Endothelial cell (in vitro differentiated cells): ENCODE results near the gene LAD1. TPM values are rescaled to one million over a fixed set of nuclear protein-coding genes. Genes with fewer than 3 reads are reported as not detected.

Experiments used
- DNase-seq: peaks from one replicate; pipeline ENCODE4 v3.0.0; 2021; ENCODE audit warnings: low spot score
- H3K27ac Mint-ChIP-seq: one replicate; pipeline ENCODE4 v1.8.0; 2021; ENCODE audit warnings: mixed read lengths, inconsistent platforms; ENCODE audit not compliant: unreplicated experiment
- H3K27me3 Mint-ChIP-seq: one replicate; pipeline ENCODE4 v1.8.0; 2021; ENCODE audit warnings: mild to moderate bottlenecking, moderate library complexity, mixed read lengths, inconsistent platforms; ENCODE audit not compliant: unreplicated experiment
- H3K36me3 Mint-ChIP-seq: one replicate; pipeline ENCODE4 v1.8.0; 2021; ENCODE audit warnings: mild to moderate bottlenecking, low read depth, mixed read lengths, inconsistent platforms; ENCODE audit not compliant: unreplicated experiment
- H3K4me1 Mint-ChIP-seq: one replicate; pipeline ENCODE4 v1.8.0; 2021; ENCODE audit warnings: mild to moderate bottlenecking, mixed read lengths, inconsistent platforms; ENCODE audit not compliant: unreplicated experiment
- H3K4me3 Mint-ChIP-seq: one replicate; pipeline ENCODE4 v1.8.0; 2021; ENCODE audit warnings: mild to moderate bottlenecking, mixed read lengths, inconsistent platforms; ENCODE audit not compliant: unreplicated experiment
- H3K9me3 Mint-ChIP-seq: one replicate; pipeline ENCODE4 v1.8.0; 2021; ENCODE audit warnings: mixed read lengths, inconsistent platforms; ENCODE audit not compliant: unreplicated experiment
- CTCF ChIP-seq: fragments of 200-600 bp; sonication (generic); IDR thresholded peaks from one replicate; pipeline ENCODE4 v1.5.0; 2021; ENCODE audit warnings: antibody characterized with exemption; ENCODE audit not compliant: unreplicated experiment
- total RNA-seq: library from RNA; stranded (reverse); fragmentation: NEBNext Ultra II Directional; extraction: Animal tissue kit (Norgen Biotek cat#: 25700); gene quantifications from one replicate; pipeline ENCODE4 v1.2.1, GENCODE V29; 2021; ENCODE audit not compliant: unreplicated experiment

Gene LAD1
- total RNA-seq, 1 donor from 2014 or later = 0.59 TPM

GRCh38 chr1:201400212-201400851 lies 1.2 kb upstream of the LAD1 start:
- Mint-ChIP-seq H3K4me3 (peak overlapping the region; percentile 49), H3K4me1 (no peaks in the 10 kb centered on the region), H3K27me3 (peaks cover 15% of the 10 kb centered on the region), H3K36me3 (peaks cover 5% of the 10 kb centered on the region), H3K27ac (no peak overlapping the region), H3K9me3 (no peaks in the 10 kb centered on the region)
- no peak for DNase-seq
- no peak for TF ChIP-seq CTCF

DNA sequence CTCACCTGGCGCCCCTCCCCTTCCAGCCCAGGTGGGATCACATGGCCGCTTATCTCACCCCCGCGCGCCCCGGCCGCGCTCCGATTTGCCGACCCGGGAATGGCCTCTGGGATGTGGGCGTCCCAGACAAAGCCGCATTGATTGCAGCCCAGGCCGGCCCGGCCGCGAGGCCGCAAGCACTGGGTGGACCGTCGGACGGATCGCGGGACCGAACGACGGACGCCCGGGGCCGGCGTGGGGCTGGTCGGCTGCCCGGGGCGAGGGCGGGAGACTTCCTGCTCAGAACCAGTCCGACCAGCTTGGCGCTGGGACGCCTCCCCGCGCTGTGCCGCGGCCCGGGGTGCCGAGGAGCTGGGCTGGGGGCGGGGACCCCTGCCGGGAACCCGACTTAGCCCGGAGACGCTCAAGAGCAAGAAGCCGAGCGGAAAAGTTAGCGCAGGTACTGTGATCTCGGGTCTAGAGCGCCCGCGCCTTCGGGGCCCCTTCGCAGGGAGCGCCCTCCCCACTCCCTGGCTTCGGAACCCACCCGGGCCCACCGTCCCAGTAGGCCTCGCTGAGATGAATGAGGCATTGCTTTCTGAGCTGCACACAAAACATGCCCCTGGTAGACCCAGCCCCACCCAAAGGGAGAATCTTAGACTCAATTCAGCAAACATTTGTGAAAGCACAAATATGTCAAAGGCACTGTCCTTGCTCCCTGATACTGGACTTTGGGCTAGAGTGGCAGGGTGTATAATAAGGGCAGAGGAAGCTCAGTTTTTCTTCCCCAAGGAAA lies 415 bp upstream of the LAD1 start:
- no peak for DNase-seq
- H3K4me1 Mint-ChIP-seq = no peaks in the 10 kb centered on the region
- peaks cover 5% of the 10 kb centered on the region for H3K36me3 Mint-ChIP-seq
- no peak for TF ChIP-seq CTCF
- H3K4me3 Mint-ChIP-seq = no peak overlapping the region
- no peaks in the 10 kb centered on the region for H3K9me3 Mint-ChIP-seq
- H3K27ac Mint-ChIP-seq = no peak overlapping the region
- H3K27me3 Mint-ChIP-seq = peaks cover 15% of the 10 kb centered on the region

DNA sequence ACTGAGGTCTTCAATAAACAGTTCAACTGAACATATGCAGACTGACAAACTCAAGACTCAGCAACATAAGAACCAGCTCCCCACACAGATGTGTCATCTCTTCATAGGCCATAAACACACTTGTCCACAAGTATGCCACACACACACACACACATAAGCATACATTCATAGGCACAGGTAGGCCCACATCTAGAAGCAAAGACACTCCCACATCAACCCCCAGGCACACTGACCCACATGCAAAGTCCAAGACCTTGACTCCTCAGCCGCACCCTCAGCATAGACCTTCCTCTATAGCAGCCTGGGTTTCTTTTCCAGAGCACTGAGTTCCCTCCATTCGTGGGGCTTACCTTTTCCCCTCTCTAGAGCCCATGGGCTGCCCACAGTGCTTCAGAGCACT lies 1.4 kb downstream of the LAD1 start:
- Mint-ChIP-seq H3K4me1 (no peaks in the 10 kb centered on the region), H3K27me3 (peaks cover 23% of the 10 kb centered on the region), H3K27ac (no peak overlapping the region), H3K36me3 (peaks cover 5% of the 10 kb centered on the region), H3K4me3 (peak overlapping the region; percentile 29), H3K9me3 (no peaks in the 10 kb centered on the region)
- DNase-seq = no peak
- TF ChIP-seq CTCF = no peak

GRCh38 chr1:201396861-201397464 lies 2.2 kb downstream of the LAD1 start:
- no peak for TF ChIP-seq CTCF
- H3K4me3 Mint-ChIP-seq = no peak overlapping the region

GRCh38 chr1:201395936-201396335 lies 3.2 kb downstream of the LAD1 start:
- Mint-ChIP-seq H3K4me3 (no peak overlapping the region), H3K27ac (no peak overlapping the region), H3K4me1 (no peaks in the 10 kb centered on the region)

More at GRCh38 chr1:201396861-201397464, 2.2 kb downstream of the LAD1 start:
- Mint-ChIP-seq H3K4me1 (no peaks in the 10 kb centered on the region), H3K9me3 (no peaks in the 10 kb centered on the region), H3K27ac (no peak overlapping the region), H3K27me3 (peaks cover 23% of the 10 kb centered on the region), H3K36me3 (peaks cover 5% of the 10 kb centered on the region)
- DNase-seq = no peak

More at GRCh38 chr1:201395936-201396335, 3.2 kb downstream of the LAD1 start:
- no peak for DNase-seq
- H3K9me3 Mint-ChIP-seq = no peaks in the 10 kb centered on the region
- H3K27me3 Mint-ChIP-seq = peaks cover 21% of the 10 kb centered on the region
- peaks cover 5% of the 10 kb centered on the region for H3K36me3 Mint-ChIP-seq
- TF ChIP-seq CTCF = no peak
